KOPT-K1 (cell line): ENCODE data around the gene GAK.

Experiments used
- H3K27ac ChIP-seq: fragments of 200-600 bp; sonication (generic); 2 replicates; pipeline ENCODE4 v1.5.1; 2016; ENCODE audit warnings: antibody characterized with exemption, mild to moderate bottlenecking, low read depth, low read length; ENCODE audit not compliant: poor library complexity, severe bottlenecking
- H3K36me3 ChIP-seq: fragments of 200-600 bp; sonication (generic); 2 replicates; pipeline ENCODE4 v1.5.1; 2017; ENCODE audit warnings: antibody characterized with exemption, mild to moderate bottlenecking, low read length, moderate library complexity; ENCODE audit not compliant: insufficient read depth
- H3K9me3 ChIP-seq: fragments of 200-600 bp; sonication (generic); 2 replicates; pipeline ENCODE4 v1.5.1; 2017; ENCODE audit warnings: antibody characterized with exemption, low read length, mild to moderate bottlenecking; ENCODE audit not compliant: insufficient read depth, poor library complexity, severe bottlenecking

GAK gene

DNA sequence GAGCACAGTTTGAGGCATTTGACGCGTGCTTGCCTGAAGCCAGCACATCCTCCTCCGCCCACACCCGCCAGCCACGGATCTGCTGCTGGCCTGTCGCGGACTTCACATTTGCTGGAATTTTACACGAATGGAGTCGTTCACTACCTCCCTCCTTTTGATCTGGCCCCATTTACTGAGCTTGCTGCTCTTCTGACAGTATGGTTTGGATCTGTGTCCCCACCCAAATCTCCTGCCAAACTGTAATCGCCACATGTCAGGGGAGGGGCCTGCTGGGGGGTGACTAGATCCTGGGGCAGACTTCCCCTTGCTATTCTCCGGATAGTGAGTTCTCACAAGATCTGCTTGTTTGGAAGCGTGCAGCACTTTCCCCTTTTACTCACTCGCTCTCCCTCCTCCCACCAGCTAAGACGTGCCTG, 86.3 kb downstream of the GAK start:
- H3K27ac ChIP-seq: no peak overlapping the region

DNA sequence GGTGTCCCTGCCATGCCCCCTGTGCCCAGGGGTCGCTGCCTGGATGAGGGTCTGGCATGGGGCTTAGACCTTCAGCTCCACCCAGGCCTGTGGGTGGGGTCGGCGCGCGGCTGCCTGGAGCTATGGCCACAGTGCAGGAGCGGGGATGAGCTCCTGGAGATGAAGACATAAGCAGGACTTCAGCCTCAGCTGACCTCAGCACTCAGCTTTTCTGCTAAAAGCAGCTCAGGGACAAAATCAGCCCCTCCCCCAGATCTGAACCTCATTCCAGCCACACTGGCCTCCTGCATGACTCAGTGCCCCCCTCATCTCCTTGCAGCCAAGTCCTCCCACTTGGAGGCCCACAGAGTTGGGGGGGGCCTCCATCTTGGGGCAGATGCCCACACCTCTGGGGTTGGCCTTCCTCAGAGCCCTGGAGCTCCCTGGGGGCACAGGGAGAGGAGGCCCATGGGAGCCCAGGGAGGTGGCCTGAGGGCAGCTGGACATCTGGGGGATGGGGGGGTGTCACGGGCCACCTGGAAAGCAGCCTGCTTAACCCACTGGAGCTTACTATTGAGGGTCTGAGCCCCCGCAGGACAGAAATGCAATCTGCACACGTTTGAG, 86.8 kb downstream of the GAK start:
- H3K9me3 ChIP-seq: peaks cover 18% of the 10 kb centered on the region
- no peak overlapping the region for H3K27ac ChIP-seq
- peaks cover 63% of the 10 kb centered on the region for H3K36me3 ChIP-seq

More for the DNA sequence above, 86.3 kb downstream of the GAK start:
- H3K36me3 ChIP-seq: peaks cover 69% of the 10 kb centered on the region
- peaks cover 18% of the 10 kb centered on the region for H3K9me3 ChIP-seq

DNA sequence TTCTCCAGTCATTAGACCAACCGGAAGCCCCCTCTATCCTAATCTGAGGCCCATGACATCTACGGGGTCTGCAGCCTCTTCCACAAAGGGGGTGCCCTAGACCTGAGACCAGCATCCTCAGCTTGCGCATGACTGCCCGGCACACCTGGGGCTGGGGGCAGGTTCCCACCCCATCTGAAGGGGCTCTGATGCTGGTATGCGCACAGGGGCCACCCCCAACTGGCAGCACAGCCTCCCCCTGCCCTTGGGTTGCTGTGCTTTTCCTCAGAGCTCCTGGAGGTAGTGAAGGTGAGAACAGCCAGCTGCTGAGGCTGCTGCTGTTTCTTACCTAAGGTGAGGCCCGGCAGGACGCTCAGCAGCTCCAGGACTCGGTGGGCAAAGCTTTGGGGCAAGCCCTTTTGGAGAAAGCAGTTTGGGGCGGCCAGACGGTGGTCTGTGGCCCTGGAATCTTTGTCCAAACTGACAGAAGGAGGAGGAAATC, 87.3 kb downstream of the GAK start:
- H3K27ac ChIP-seq: no peak overlapping the region
- peaks cover 18% of the 10 kb centered on the region for H3K9me3 ChIP-seq

DNA sequence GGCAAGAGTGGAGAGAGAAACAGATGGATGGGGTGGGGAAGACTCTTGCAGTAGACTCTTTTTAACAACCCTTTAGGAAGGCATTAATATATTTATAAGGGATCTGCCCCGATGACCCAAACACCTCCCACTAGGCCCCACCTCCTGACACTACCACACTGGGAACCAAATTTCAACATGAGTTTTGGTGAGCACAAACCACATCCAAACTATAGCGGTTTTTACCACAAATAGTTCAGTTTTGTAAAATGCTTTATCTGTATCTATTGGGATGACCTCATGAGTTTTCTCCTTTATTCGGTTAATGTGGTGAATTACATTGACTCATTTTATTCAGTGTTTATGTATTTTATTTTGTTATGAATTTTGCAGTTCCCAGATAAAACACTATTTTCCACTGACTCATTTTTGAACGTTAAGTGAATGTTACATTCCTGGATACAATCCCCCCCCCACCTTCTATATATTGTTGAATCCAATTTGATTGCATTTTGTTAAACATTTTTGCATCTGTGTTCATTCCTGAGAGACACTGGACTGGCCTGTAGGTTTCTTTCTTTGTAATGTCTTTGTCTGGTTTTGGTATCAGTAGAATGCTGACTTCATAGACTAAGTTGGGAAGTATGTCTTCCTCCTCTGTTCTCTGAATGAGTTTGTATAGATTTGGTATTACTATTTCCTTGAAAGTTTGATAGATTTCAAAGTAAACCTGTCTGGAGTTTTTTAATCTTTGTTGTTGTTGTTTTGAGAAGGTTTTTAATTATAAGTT, 92.3 kb downstream of the GAK start:
- Histone ChIP-seq H3K36me3 (peaks cover 31% of the 10 kb centered on the region), H3K9me3 (peaks cover 40% of the 10 kb centered on the region), H3K27ac (no peak overlapping the region)

More for the DNA sequence above, 87.3 kb downstream of the GAK start:
- H3K36me3 ChIP-seq: peaks cover 58% of the 10 kb centered on the region

DNA sequence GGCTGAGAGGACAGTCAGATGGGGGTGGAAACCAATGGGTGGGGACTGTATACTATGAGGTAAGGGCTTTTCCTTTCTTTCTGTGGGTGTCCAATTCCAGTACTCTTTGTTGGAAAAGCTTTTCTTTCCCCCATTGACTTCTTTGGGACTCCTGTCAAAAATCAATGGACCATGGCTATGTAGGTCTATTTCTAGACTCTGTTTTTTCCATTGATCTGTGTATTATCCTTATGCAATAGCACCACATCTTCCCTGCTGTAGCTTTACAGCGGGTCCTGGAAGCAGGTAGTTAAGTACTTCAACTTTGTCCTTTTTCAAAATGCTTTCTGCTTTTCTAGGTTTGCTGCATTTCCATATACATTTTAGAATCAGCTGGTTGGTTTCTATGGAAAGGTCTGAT, 94.3 kb downstream of the GAK start:
- Histone ChIP-seq H3K36me3 (peaks cover 14% of the 10 kb centered on the region), H3K9me3 (peaks cover 31% of the 10 kb centered on the region), H3K27ac (no peak overlapping the region)

DNA sequence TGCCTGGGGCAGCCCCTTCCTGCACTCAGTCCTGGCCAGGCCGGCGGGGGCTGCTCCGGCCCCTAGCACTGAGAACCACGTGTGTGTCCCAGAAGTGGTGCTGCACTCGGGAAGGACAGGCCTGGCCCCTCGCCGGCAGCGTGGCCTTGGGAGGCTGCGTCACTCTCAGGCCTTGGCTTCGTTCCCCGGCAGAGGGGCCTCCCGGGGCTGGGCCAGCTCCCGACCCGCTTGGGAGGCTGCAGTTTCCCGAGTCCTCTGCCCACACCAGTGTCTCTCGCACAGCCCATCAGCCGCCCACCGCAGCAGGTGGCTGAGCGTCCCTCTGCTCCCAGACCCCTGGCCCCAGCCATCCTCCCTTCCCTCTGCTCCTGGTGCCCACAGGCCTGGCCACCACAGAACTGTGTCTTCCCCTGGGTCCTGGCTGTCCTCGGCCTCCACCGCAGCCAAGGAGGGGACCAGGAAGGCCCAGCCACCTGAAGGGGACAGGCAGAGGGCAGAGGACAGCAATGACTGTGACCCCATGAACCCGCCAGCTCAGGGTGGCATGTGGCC, 95.3 kb downstream of the GAK start:
- H3K27ac ChIP-seq: no peak overlapping the region
- H3K36me3 ChIP-seq: peaks cover 4% of the 10 kb centered on the region; the same call in 1 of the 2 replicates
- H3K9me3 ChIP-seq: peaks cover 33% of the 10 kb centered on the region

DNA sequence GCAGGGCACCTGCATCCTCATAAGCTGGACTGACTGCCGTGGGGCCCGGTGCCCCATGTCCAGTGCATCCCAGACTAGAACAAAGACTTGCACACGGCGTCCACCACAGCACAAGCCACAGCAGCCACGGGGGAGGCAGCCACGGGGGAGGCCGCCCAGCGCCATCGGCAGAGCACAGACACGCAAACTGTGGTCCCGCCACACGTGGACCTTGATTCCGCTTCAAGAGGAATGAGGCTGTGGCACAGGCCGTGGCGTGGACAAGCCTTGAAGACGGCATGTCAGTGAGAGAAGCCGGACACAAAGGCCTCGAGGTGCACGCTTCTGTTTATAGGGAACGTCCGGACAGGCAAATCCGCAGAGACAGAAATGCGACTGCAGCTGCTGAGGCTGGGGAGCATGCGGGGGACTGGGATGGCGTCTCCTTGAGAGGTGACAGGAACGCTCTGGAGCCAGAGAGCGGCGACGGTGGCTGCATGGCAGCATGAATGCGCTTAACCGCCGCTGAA, 96.1 kb downstream of the GAK start:
- H3K27ac ChIP-seq: no peak overlapping the region

DNA sequence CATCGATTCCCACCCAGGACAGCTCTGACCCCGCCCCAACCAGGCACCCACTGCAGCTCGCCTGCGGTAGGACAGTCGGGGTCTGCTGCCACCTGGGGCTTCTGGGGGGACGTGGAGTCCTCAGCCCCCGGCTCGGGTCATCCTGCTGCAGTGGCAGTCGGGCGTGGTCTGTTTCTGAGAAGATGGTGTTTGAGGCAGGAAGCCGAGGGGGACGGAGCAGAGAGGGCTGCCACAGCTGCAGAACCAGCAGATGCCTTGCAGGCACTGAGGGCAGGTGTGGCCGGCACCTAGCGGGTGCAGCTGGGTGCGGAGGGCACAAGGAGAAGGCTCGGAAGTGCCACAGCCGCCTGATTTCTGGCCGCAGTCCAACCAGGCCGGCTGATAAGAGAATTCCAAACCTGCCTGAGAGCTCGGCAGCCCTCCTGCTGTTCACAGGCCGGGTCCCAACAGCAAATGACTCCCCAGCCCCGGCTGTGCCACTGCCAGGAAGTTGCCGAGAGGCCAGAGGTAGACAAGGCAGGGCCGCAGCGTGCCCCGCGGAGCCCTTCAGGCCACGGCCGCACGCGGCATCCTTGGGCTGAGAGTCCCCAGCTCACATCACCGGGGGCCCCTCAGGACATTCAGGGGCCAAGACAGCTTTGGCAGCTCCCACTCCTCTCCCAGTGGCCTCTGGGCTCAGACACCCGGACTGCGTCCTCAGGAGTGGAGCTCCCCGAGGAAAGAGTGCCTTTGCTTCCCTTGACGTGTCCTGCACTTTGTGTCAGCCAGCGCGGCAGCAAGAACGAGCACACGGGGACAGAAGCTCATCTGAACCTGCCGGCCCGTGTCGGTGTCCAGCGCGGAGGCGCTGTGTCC, 96.7 kb downstream of the GAK start:
- Histone ChIP-seq H3K27ac (no peak overlapping the region), H3K9me3 (peaks cover 41% of the 10 kb centered on the region), H3K36me3 (no peaks in the 10 kb centered on the region)

More for the DNA sequence above, 96.1 kb downstream of the GAK start:
- Histone ChIP-seq H3K9me3 (peaks cover 36% of the 10 kb centered on the region), H3K36me3 (no peaks in the 10 kb centered on the region)

DNA sequence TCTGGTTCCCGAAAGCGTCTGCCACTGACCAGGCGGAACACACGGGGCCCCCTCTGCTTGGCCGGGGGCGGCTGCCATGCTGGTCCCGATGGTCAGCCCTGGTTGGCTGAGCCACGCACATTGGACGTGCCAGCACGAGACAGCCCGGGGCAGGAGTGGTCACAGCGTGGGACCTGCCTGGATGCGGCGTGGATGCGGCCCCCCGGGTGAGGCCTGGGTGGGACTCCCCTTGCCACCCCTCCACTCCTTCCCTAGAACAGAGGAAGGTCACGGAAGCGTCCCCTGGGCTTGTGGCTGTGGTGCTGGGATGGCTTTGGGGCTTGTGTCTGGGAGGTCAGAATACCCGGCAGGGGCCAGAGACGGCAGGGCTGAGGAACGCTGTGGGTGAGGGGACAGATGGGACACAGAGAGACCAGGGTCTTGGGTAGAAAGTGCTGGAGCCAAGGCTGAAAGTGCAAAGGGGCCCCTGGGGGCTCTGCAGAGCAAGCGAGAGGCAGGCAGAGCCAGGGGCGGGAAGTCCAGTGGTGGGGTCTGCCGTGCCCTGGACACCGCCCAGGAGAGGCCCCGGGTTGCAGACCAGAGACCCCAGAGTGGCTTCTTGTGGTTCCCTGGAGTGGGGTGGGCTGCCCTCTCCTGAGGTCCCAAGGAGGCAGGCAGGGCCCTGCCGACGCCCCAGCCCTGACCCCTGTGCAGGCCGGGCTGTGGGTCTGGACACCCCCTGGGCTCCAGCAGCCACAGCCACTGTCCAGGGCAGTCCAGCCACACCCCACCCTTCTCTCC, 97.6 kb downstream of the GAK start:
- no peaks in the 10 kb centered on the region for H3K36me3 ChIP-seq

DNA sequence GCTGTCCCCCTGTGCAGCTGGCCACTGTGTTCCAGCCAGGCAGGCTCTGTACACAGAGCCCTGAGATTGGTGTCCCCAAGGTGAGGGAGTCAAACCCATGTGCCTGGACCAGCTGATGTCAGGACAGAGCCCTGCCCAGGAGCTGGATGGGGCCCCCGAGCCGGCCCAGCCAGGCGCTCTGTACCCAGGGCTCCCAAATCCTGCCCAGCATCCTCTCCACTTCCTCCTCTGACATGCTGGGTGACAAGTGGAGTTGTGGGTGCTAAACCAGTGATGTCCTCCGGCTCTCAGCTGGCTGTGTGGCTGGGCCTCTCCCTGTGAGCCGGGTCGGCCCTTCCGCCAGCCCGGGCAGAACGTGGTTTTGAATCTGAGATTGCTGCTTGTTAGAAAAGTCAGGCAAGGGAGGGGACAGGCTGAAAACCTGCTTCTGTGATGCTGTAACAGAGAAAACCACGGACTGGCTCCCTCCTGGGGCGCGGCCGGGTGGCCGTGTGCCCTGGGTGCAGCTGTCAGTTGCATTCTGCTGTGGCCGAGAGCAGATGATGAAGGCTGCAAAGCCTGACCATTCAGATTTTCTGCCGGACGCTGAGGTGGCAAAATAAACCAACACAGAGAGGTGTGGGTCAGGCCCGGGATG, 98.3 kb downstream of the GAK start:
- H3K9me3 ChIP-seq: peaks cover 36% of the 10 kb centered on the region
- H3K27ac ChIP-seq: no peak overlapping the region

More for the DNA sequence above, 97.6 kb downstream of the GAK start:
- peaks cover 41% of the 10 kb centered on the region for H3K9me3 ChIP-seq
- H3K27ac ChIP-seq: no peak overlapping the region

DNA sequence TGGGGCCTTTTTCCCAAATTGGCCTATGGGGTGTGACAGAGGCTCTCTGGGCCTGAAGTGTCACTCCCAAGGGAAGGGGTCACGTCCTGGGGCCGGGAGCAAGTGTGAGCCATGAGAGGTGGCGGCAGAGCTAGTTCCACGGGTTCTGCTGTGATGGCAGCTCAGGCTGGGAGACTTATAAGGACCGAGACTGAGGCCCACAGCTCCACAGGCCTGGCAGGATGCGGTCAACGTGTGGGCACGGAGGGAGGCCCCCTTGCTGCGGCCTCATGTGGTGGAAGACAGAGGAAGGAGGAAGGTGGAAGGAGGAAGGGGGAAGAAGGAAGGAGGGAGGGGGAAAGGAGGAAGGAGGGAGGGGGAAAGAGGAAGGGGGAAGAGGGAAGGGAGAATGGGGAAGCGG, 99.0 kb downstream of the GAK start:
- Histone ChIP-seq H3K27ac (no peak overlapping the region), H3K9me3 (peaks cover 31% of the 10 kb centered on the region), H3K36me3 (no peaks in the 10 kb centered on the region)

More for the DNA sequence above, 98.3 kb downstream of the GAK start:
- no peaks in the 10 kb centered on the region for H3K36me3 ChIP-seq

DNA sequence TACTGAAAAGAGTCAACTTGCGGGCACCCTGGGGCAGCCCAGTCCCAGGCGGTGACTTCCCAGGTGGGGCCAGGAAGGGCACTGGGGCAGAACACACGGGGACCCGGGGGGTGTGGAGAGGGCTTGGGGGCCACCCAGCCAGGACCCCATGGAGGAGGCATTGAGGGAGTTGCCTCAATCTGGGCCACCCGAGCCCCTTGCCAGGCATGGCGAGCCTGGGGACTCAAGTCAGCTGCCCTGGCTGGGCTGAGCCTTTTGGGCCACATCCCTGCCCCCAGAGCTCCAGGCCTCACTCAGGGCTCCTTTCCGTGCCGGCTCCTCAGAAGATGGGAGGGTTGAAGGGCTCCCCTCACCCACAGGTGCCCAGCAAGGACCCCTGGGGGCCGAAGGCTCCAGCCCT, 99.6 kb downstream of the GAK start:
- Histone ChIP-seq H3K9me3 (peaks cover 25% of the 10 kb centered on the region), H3K36me3 (no peaks in the 10 kb centered on the region), H3K27ac (no peak overlapping the region)

DNA sequence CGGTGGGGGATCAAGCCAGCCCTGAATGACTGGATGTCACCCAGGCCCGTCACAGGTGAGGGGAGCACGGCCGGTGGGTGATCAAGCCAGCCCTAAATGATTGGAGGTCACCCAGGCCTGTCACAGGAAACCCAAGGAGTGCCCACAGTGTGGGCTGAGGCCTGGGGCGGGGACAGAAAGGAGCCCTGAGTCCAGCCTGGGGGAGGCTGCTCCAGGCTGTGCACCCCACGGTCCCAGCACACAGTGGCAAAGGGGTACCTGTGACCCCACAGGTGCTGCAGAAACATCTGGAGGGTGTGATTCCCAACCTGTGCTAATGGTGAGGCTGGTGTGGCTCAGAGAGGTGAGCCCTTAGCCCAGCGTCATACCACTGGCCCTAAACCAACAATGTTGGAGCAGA, 100.0 kb downstream of the GAK start:
- Histone ChIP-seq H3K36me3 (no peaks in the 10 kb centered on the region), H3K9me3 (peaks cover 21% of the 10 kb centered on the region), H3K27ac (no peak overlapping the region)

DNA sequence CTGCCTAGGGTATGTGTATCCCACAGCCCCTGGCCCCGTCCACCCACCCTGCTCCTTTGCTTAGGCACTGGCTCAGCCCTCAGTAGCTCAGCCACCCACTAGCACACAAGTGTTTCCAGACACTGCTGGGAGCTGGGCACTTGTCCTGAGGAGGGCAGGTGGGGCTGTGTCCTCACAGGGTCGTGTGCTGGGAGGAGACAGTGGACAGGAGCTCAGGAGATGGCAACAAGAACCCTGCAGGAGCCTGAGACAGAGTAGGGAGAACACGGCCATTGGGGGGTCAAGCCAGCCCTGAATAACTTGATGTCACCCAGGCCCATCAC, 100.7 kb downstream of the GAK start:
- no peak overlapping the region for H3K27ac ChIP-seq
- H3K36me3 ChIP-seq: no peaks in the 10 kb centered on the region
- H3K9me3 ChIP-seq: peaks cover 19% of the 10 kb centered on the region
